Right cardiac atrium (tissue), 5 donors: ENCODE data around the gene PRCC. TPM values are rescaled to one million over a fixed set of nuclear protein-coding genes. Genes with fewer than 3 reads are reported as not detected.

ENCODE experiments used
- ATAC-seq, 2 donors: fragments of 200-7000 bp; cut with Tn5 transposase; one replicate each; pipeline versions ENCODE4 v1.8.0 to v1.9.1; 2020; ENCODE audit warnings: moderate library complexity in 2 of 2, mild to moderate bottlenecking in 1 of 2
- DNase-seq, 3 donors: peaks; one replicate each; pipeline ENCODE4 v3.0.0-alpha.2; 2020
- H3K27ac ChIP-seq: one replicate; pipeline ENCODE4 v1.5.1; 2013; ENCODE audit warnings: mild to moderate bottlenecking, low read length, control low read depth, moderate library complexity
- H3K27me3 ChIP-seq: one replicate; pipeline ENCODE4 v1.6.1; 2013; ENCODE audit not compliant: control insufficient read depth, insufficient read depth
- H3K4me1 ChIP-seq: one replicate; pipeline ENCODE4 v1.6.1; 2013; ENCODE audit warnings: low read length; ENCODE audit not compliant: control insufficient read depth, insufficient read depth
- H3K4me3 ChIP-seq: one replicate; pipeline ENCODE4 v1.5.1; 2013; ENCODE audit warnings: low read length, control low read depth
- H3K9me3 ChIP-seq: one replicate; pipeline ENCODE4 v1.6.1; 2013; ENCODE audit warnings: low read length; ENCODE audit not compliant: control insufficient read depth
- WGBS: extraction: QIAGEN DNeasy Blood & Tissue Kit; methylation state at CpG from one replicate; pipeline ENCODE4 v1.1.7; 2013; 5-methylcytosine and 5-hydroxymethylcytosine counted together
- intact Hi-C, 4 donors: fragments of 100-400 bp; cut with DNase I; formaldehyde crosslinking; loops; one replicate each; pipeline versions ENCODE4 v1.11.0 to v1.14.0; 2022 to 2023
- polyA plus RNA-seq: library from polyadenylated mRNA; stranded (reverse); fragments of 200-250 nt; gene quantifications from one replicate; pipeline ENCODE4 v1.2.3, GENCODE V29; 2013
- total RNA-seq, 4 donors: library from RNA; stranded (reverse); fragmentation: NEBNext Ultra II Directional; extraction: Animal tissue kit (Norgen Biotek cat#: 25700); gene quantifications; one replicate each; pipeline ENCODE4 v1.2.1, GENCODE V29; 2021
- donor health status: healthy with polysubstance abuse.
- donor health status: DM: no; HTN: yes; CAD: no.
- donor health status: DM: no; HTN: no; CAD: no.
- donor health status: DM: no; HTN: yes; CAD: no; lungs with severe emphysema.
- donor health status: DM: yes; HTN: yes; CAD: no.

PRCC gene
- total and polyA plus RNA-seq, 5 donors = 36.0 to 47.1 (median 43.2) TPM

- DNase-seq = no peak
- no peaks in the 10 kb centered on the region for H3K27me3 ChIP-seq
- intact Hi-C loops = no loop called here
- WGBS = 87% methylated on average over 8 of the region's 8 CpGs
- ATAC-seq = no peak
- H3K4me3 ChIP-seq = no peak overlapping the region
- H3K27ac ChIP-seq = no peak overlapping the region
- H3K9me3 ChIP-seq = no peaks in the 10 kb centered on the region
- no peaks in the 10 kb centered on the region for H3K4me1 ChIP-seq
Observed at GRCh38 chr1:156802421-156802935, 35.1 kb downstream of the PRCC start.

- no peak overlapping the region for H3K4me3 ChIP-seq
- H3K9me3 ChIP-seq = no peaks in the 10 kb centered on the region
- H3K4me1 ChIP-seq = no peaks in the 10 kb centered on the region
- ATAC-seq (no peak), DNase-seq (no peak)
- WGBS = 87% methylated on average over 13 of the region's 13 CpGs
- no peaks in the 10 kb centered on the region for H3K27me3 ChIP-seq
- H3K27ac ChIP-seq = no peak overlapping the region
- intact Hi-C loops = no loop called here
Observed at GRCh38 chr1:156803086-156803851, 35.9 kb downstream of the PRCC start.

GRCh38 chr1:156804026-156804425, 36.7 kb downstream of the PRCC start:
- H3K27ac ChIP-seq = no peak overlapping the region
- intact Hi-C loops = no loop called here
- H3K4me1 ChIP-seq = no peaks in the 10 kb centered on the region
- no peaks in the 10 kb centered on the region for H3K9me3 ChIP-seq
- DNase-seq (no peak), ATAC-seq (no peak)
- WGBS = 78% methylated on average over 3 of the region's 3 CpGs
- H3K4me3 ChIP-seq = no peak overlapping the region
- H3K27me3 ChIP-seq = no peaks in the 10 kb centered on the region

- DNase-seq (peak in 2 of 3 donors; percentile 55 to 72), ATAC-seq (peak in 1 of 2 donors; percentile 10)
- no peaks in the 10 kb centered on the region for H3K4me1 ChIP-seq
- 68% methylated on average over 6 of the region's 6 CpGs for WGBS
- no peaks in the 10 kb centered on the region for H3K27me3 ChIP-seq
- intact Hi-C loops = no loop called here
- no peak overlapping the region for H3K27ac ChIP-seq
- H3K4me3 ChIP-seq = no peak overlapping the region
- H3K9me3 ChIP-seq = no peaks in the 10 kb centered on the region
Observed at GRCh38 chr1:156804572-156805243, 37.4 kb downstream of the PRCC start.

GRCh38 chr1:156805766-156806511, 38.6 kb downstream of the PRCC start:
- WGBS = 83% methylated on average over 3 of the region's 3 CpGs
- H3K4me3 ChIP-seq = no peak overlapping the region

GRCh38 chr1:156806512-156807440, 39.4 kb downstream of the PRCC start:
- Histone ChIP-seq H3K27me3 (no peaks in the 10 kb centered on the region), H3K4me3 (no peak overlapping the region), H3K9me3 (no peaks in the 10 kb centered on the region), H3K27ac (no peak overlapping the region), H3K4me1 (no peaks in the 10 kb centered on the region)
- DNase-seq (no peak), ATAC-seq (no peak)
- WGBS = 81% methylated on average over 7 of the region's 7 CpGs
- intact Hi-C loops = no loop called here

More at GRCh38 chr1:156805766-156806511, 38.6 kb downstream of the PRCC start:
- peak; percentile 9 to 29 for ATAC-seq
- Histone ChIP-seq H3K27ac (no peak overlapping the region), H3K9me3 (no peaks in the 10 kb centered on the region), H3K27me3 (no peaks in the 10 kb centered on the region), H3K4me1 (no peaks in the 10 kb centered on the region)
- intact Hi-C loops = no loop called here
- DNase-seq = peak; percentile 49 to 84 (median 74)

- intact Hi-C loops = no loop called here
- Histone ChIP-seq H3K4me1 (no peaks in the 10 kb centered on the region), H3K4me3 (no peak overlapping the region), H3K9me3 (no peaks in the 10 kb centered on the region), H3K27ac (no peak overlapping the region), H3K27me3 (no peaks in the 10 kb centered on the region)
- no peak for DNase-seq
- no peak for ATAC-seq
- 91% methylated on average over 2 of the region's 2 CpGs for WGBS
Observed at GRCh38 chr1:156807627-156808026, 40.3 kb downstream of the PRCC start.

GRCh38 chr1:156808186-156809030, 41.1 kb downstream of the PRCC start:
- WGBS = 93% methylated on average over 16 of the region's 16 CpGs
- ATAC-seq (no peak), DNase-seq (no peak)
- peaks cover under 1% of the 10 kb centered on the region for H3K4me1 ChIP-seq
- no peak overlapping the region for H3K4me3 ChIP-seq
- no peaks in the 10 kb centered on the region for H3K27me3 ChIP-seq
- intact Hi-C loops = no loop called here
- H3K9me3 ChIP-seq = no peaks in the 10 kb centered on the region
- H3K27ac ChIP-seq = no peak overlapping the region

GRCh38 chr1:156809281-156809680, 41.9 kb downstream of the PRCC start:
- peaks cover 4% of the 10 kb centered on the region for H3K4me1 ChIP-seq
- WGBS = 94% methylated on average over 10 of the region's 10 CpGs
- H3K27ac ChIP-seq = no peak overlapping the region
- intact Hi-C loops = no loop called here
- DNase-seq = no peak
- no peak overlapping the region for H3K4me3 ChIP-seq
- H3K27me3 ChIP-seq = no peaks in the 10 kb centered on the region
- no peaks in the 10 kb centered on the region for H3K9me3 ChIP-seq
- no peak for ATAC-seq
